ENCODE results near the gene KLHL11. TPM values are rescaled to one million over a fixed set of nuclear protein-coding genes. Genes with fewer than 3 reads are reported as not detected.

KLHL11 gene
- total and polyA plus RNA-seq, 2 of the 8 experiments (the other 6 are each of a cell fraction or from before 2014, with no cell fraction given) = 4.2 to 13.7 TPM

- TF ChIP-seq HDAC2 (IDR thresholded peaks at IDR 0.05; ENCODE audit: borderline replicate concordance in 1 of 2, low read depth in 2 of 2, low read length in 2 of 2) = no peak
These were observed 3.3 kb upstream of the KLHL11 start (continued) for GRCh38 chr17:41868568-41868967.

All from H1 (cell line).